Liver (tissue), 9 donors: ENCODE data around the gene LTBP2. TPM values are rescaled to one million over a fixed set of nuclear protein-coding genes. Genes with fewer than 3 reads are reported as not detected.

Experiments
- DNase-seq: peaks from one replicate; pipeline ENCODE4 v3.0.0-alpha.2; 2017; ENCODE audit warnings: low spot score
- H3K27ac ChIP-seq, 2 donors: one replicate each; pipeline ENCODE4 v1.7.0; 2013; ENCODE audit warnings: inconsistent platforms in 2 of 2, low read length in 2 of 2, control low read depth in 1 of 2, low read depth in 1 of 2, mild to moderate bottlenecking in 1 of 2
- H3K27me3 ChIP-seq, 4 donors: one replicate each; pipeline versions ENCODE4 v1.6.1 to v1.7.0; 2013; ENCODE audit warnings: low read length in 3 of 4, inconsistent platforms in 1 of 4, mild to moderate bottlenecking in 1 of 4, moderate library complexity in 1 of 4; ENCODE audit not compliant: control insufficient read depth in 4 of 4, insufficient read depth in 4 of 4
- H3K36me3 ChIP-seq, 4 donors: one replicate each; pipeline versions ENCODE4 v1.6.1 to v1.7.0; 2013; ENCODE audit warnings: low read length in 3 of 4, mild to moderate bottlenecking in 3 of 4, low read depth in 1 of 4, moderate library complexity in 1 of 4; ENCODE audit not compliant: control insufficient read depth in 4 of 4, insufficient read depth in 3 of 4
- H3K4me1 ChIP-seq, 4 donors: one replicate each; pipeline versions ENCODE4 v1.6.1 to v1.7.0; 2013; ENCODE audit warnings: low read length in 3 of 4, mild to moderate bottlenecking in 3 of 4, moderate library complexity in 1 of 4; ENCODE audit not compliant: control insufficient read depth in 4 of 4, insufficient read depth in 4 of 4
- H3K4me3 ChIP-seq, 3 donors: one replicate each; pipeline versions ENCODE4 v1.6.1 to v1.7.0; 2013; ENCODE audit warnings: low read length in 3 of 3, control low read depth in 1 of 3, low read depth in 1 of 3, mild to moderate bottlenecking in 1 of 3
- H3K9ac ChIP-seq, 2 donors: one replicate each; pipeline ENCODE4 v1.7.0; 2013; ENCODE audit warnings: low read length in 2 of 2, mild to moderate bottlenecking in 2 of 2, moderate library complexity in 2 of 2, control low read depth in 1 of 2, low read depth in 1 of 2
- H3K9me3 ChIP-seq, 4 donors: one replicate each; pipeline versions ENCODE4 v1.6.1 to v1.7.0; 2013; ENCODE audit warnings: low read length in 3 of 4; ENCODE audit not compliant: control insufficient read depth in 4 of 4
- ATF3 ChIP-seq: IDR thresholded peaks from 2 replicates; pipeline ENCODE4 v1.6.1; 2016; ENCODE audit warnings: antibody characterized with exemption
- CTCF ChIP-seq: fragments of 150-350 bp; IDR thresholded peaks from 2 replicates; pipeline ENCODE4 v1.5.1; 2017; ENCODE audit warnings: improper control_type of control experiment, low read depth, low read length; ENCODE audit not compliant: missing input control
- FOXA1 ChIP-seq: IDR thresholded peaks from 2 replicates; pipeline ENCODE4 v1.6.1; 2016; ENCODE audit warnings: antibody characterized with exemption
- FOXA2 ChIP-seq: IDR thresholded peaks from 2 replicates; pipeline ENCODE4 v1.6.1; 2016; ENCODE audit warnings: antibody characterized with exemption
- GABPA ChIP-seq, 2 donors: IDR thresholded peaks in 1 of 2; conservative IDR thresholded peaks in 1 of 2; 2 replicates each; pipeline ENCODE4 v1.6.1; 2016; ENCODE audit warnings: antibody characterized with exemption in 2 of 2, mild to moderate bottlenecking in 1 of 2, moderate library complexity in 1 of 2
- HNF4A ChIP-seq, 2 donors: conservative IDR thresholded peaks; 2 replicates each; pipeline ENCODE4 v1.6.1; 2016; ENCODE audit warnings: antibody characterized with exemption in 2 of 2, mild to moderate bottlenecking in 2 of 2
- HNF4G ChIP-seq: IDR thresholded peaks from 2 replicates; pipeline ENCODE4 v1.6.1; 2016; ENCODE audit warnings: antibody characterized with exemption
- JUND ChIP-seq, 2 donors: IDR thresholded peaks; 2 replicates each; pipeline ENCODE4 v1.6.1; 2016; ENCODE audit warnings: antibody characterized with exemption in 2 of 2
- MAX ChIP-seq: IDR thresholded peaks from 2 replicates; pipeline ENCODE4 v1.6.1; 2016; ENCODE audit warnings: antibody characterized with exemption
- NR2F2 ChIP-seq: IDR thresholded peaks from 2 replicates; pipeline ENCODE4 v1.6.1; 2016; ENCODE audit warnings: antibody characterized with exemption
- RAD21 ChIP-seq, 2 donors: IDR thresholded peaks; 2 replicates each; pipeline ENCODE4 v1.6.1; 2016; ENCODE audit warnings: antibody characterized with exemption in 2 of 2, mild to moderate bottlenecking in 2 of 2
- REST ChIP-seq: IDR thresholded peaks from 2 replicates; pipeline ENCODE4 v1.6.1; 2016; ENCODE audit warnings: antibody characterized with exemption, mild to moderate bottlenecking
- RXRA ChIP-seq, 2 donors: IDR thresholded peaks; 2 replicates each; pipeline ENCODE4 v1.6.1; 2017 to 2018; ENCODE audit warnings: antibody characterized with exemption in 2 of 2, mild to moderate bottlenecking in 1 of 2
- SP1 ChIP-seq: IDR thresholded peaks from 2 replicates; pipeline ENCODE4 v1.6.1; 2018; ENCODE audit warnings: antibody characterized with exemption, mild to moderate bottlenecking
- TAF1 ChIP-seq: conservative IDR thresholded peaks from 2 replicates; pipeline ENCODE4 v1.6.1; 2016; ENCODE audit warnings: antibody characterized with exemption, mild to moderate bottlenecking
- YY1 ChIP-seq: IDR thresholded peaks from 2 replicates; pipeline ENCODE4 v1.6.1; 2016; ENCODE audit warnings: antibody characterized with exemption, mild to moderate bottlenecking
- ZBTB33 ChIP-seq: IDR thresholded peaks from 2 replicates; pipeline ENCODE4 v1.6.1; 2016; ENCODE audit warnings: antibody characterized with exemption
- WGBS: extraction: QIAGEN DNeasy Blood & Tissue Kit; methylation state at CpG from one replicate; pipeline ENCODE4 v1.1.7; 2013; 5-methylcytosine and 5-hydroxymethylcytosine counted together
- polyA plus RNA-seq, 2 donors: library from polyadenylated mRNA; stranded (reverse) in 1 of 2; unstranded in 1 of 2; fragments of 200-250 nt in 1 of 2; fragments of >200 nt in 1 of 2; fragmentation: Nextera tagmentation in 1 of 2; extraction: Ambion mirVana in 1 of 2; gene quantifications; one replicate each; pipeline versions ENCODE4 v1.2.1 to v1.2.3, GENCODE V29; 2013 to 2015
- total RNA-seq, 2 donors: library from RNA; depleted of rRNA; stranded (reverse); fragments of >200 nt; gene quantifications; one replicate each; pipeline ENCODE4 v1.2.3, GENCODE V29; 2014
- donor health status: healthy.
- donor health status: healthy.
- donor health status: healthy.
- donor health status: healthy.
- donor health status: healthy.

The LTBP2 gene
- total and polyA plus RNA-seq, 4 donors: 0.24 to 1.3 (median 0.89) TPM

- H3K9me3 ChIP-seq: no peaks in the 10 kb centered on the region
- no peaks in the 10 kb centered on the region for H3K4me1 ChIP-seq
- no peak for DNase-seq
- H3K36me3 ChIP-seq: no peaks in the 10 kb centered on the region
- no peak for TF ChIP-seq JUND (IDR thresholded peaks at IDR 0.05)
- no peak for TF ChIP-seq HNF4G
- no peak for TF ChIP-seq MAX
- TF ChIP-seq HNF4A (conservative IDR thresholded peaks at IDR 0.05): no peak
- no peak for TF ChIP-seq ATF3
- TF ChIP-seq SP1: no peak
- no peak for TF ChIP-seq ZBTB33
- no peak for TF ChIP-seq GABPA (IDR thresholded peaks at IDR 0.05 in 1 of 2, conservative IDR thresholded peaks at IDR 0.05 in 1 of 2)
- no peak for TF ChIP-seq RXRA (IDR thresholded peaks at IDR 0.05)
- no peak for TF ChIP-seq CTCF
- no peak for TF ChIP-seq TAF1
- TF ChIP-seq RAD21 (IDR thresholded peaks at IDR 0.05): no peak
- no peak for TF ChIP-seq REST
- no peak for TF ChIP-seq FOXA2
- TF ChIP-seq NR2F2: no peak
- TF ChIP-seq YY1: no peak
- TF ChIP-seq FOXA1: no peak
- H3K9ac ChIP-seq: no peak overlapping the region
- H3K27me3 ChIP-seq: peaks cover 0 to 2% (median 0%) of the 10 kb centered on the region in 4 donors
- H3K4me3 ChIP-seq: no peak overlapping the region
- no peak overlapping the region for H3K27ac ChIP-seq
- 89% methylated on average over 4 of the region's 4 CpGs for WGBS
Measured at GRCh38 chr14:74652541-74652940, 40.5 kb upstream of the LTBP2 start.
